Stimulated activated naive CD8-positive, alpha-beta T cell treated with anti-CD3 and anti-CD28 coated beads, Interleukin-15, Interleukin-2, amounts not matched to agents 100 U/mL and 50 U/mL, for 24 hours (primary cell): ENCODE data around the gene KASH5.
A peak's percentile ranks its signal among the peaks of the same experiment; 100 is the strongest.

Experiments
- ATAC-seq: fragments of 150-1000 bp; cut with Tn5 transposase; one replicate; pipeline ENCODE4 v1.10.0; 2021
- DNase-seq: peaks from one replicate; pipeline ENCODE4 v3.0.0; 2021

Gene KASH5

DNA sequence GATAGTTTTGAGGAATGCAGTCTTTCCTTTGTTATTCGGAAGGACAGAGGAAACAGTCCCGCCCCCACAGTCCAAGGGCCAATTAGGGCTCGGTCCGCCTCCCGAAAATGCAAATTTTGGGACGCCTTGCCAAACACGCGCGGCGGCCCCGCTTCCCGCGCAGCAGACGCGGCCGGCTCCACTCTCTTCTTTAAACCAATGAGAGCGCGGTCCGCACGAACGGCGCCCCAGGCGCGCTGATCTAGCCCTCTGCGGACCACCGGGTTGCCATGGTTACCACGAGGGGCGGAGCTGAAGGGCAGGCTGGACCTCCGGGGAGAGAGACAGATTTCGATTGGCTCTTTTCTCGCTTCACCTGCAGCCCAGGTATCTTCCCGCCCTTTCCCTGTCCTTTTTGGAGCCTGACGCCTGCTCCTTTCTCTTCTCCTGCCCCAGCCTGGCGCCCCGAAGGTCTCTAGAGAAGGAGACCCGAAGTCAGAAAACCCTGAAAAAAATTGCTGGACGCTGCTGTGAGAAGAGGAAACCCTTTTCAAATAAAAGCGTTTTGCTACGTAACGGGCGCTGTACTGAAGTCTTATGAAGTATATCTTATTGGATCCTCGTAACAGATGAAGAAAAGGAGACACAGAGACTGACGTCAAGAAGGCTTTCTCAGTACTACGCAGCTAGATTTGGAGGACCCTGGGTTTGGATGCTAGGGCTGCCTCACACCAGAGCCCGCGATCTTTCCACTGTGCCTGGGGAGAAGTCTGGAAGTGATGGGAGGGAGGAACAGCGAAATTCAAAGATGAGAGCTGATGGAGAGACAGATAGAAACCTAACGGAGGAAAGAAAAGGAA, 33.2 kb downstream of the KASH5 start:
- ATAC-seq (no peak), DNase-seq (peak; percentile 60)

DNA sequence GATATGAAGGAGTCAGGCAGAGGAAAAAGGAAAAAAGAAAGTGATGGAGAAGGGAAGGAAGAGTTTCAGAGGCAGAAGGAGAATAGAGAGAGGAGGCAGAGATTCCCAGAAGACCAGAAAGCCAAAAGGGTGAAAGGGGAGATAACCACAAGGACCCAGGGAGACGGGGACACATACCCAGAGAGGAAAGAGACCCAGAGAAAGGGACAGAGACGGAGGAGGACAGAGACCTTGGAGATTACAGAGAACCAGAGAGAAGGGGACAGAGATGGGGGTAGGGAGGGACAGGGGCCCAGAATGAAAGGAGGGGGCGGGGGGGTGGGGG, 33.8 kb downstream of the KASH5 start:
- ATAC-seq (no peak), DNase-seq (no peak)

DNA sequence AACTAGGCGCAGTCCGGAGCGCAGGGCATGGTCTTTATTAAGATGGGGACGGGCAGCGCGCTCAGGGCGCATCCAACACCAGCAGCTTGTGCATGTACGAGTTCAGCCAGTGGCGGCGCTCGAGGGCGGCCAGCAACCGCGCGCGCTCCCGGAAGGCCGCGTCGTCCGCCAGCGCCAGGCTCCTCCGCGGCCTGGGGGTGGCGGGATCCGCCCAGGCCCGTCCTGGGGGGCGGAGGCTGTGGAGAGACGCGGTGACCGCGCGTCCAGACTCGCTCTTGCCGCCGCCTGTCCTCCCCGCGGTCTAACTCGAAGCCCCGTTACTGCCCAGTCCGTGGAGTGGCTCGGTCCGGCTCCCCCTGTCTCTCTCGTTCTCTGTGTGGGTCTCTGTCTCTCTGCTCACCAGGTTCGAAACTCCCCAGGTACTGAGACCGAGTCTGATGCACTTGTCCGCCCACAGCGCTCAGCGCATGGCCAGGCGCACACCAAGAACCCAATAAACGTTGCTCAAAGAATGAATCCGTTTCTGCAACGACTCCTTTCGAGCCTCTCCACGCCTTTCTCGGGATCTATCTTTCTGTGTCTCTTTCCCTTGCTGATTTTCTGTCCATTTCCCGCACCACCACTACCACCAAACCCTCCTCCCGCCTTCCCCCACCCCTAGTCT, 34.5 kb downstream of the KASH5 start:
- peak; percentile 37 for ATAC-seq
- peak; percentile 64 for DNase-seq

DNA sequence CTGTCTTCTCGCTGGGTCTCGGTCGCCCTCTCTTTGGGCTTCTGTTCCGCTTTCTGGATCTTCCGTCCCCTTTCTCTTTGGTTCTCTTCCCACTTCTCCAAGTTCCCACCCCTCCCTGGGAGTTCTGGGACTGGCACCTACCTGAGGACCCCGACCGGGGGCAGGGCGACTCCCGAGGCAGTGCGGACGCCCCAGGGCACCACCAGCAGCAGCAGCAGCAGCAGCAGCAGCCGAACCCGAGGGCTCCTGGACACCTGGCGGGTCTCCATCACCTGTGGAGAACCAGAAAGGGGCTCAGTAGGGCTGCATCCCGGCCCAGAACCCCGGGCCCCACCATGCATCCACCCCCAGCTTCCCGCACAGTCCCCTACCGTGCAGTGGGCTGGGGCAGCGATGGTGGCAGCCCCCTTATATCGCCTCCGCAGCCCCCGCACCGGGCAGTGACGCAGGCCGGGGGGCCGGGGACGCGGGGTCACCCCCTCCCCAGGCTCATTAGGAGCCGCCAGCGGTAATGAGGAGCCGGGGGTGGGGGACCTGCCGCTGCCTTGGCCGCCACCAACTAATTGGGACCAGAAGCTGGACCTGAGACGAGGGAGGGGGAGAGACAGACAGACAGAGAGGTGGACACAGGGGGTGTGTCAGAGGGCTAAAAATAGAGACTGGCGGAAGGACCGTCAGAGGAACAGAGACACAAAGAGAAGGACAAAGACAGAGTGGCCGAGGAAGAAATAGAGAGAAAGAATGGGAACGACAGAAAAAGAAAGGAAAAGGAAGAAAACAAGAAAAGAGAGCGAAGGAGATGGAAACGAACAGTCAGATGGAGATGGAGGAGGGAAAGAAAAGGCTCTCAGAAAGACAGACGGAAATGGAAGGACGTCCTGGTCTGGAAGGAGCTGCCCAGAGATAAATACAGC, 35.3 kb downstream of the KASH5 start, which contains the start of gene PTH2:
TSS of gene PTH2 (minus strand) at position 371 of the 914 bp plus-strand sequence. CDS start at position 269, 102 bp downstream.
- DNase-seq (no peak), ATAC-seq (no peak)

DNA sequence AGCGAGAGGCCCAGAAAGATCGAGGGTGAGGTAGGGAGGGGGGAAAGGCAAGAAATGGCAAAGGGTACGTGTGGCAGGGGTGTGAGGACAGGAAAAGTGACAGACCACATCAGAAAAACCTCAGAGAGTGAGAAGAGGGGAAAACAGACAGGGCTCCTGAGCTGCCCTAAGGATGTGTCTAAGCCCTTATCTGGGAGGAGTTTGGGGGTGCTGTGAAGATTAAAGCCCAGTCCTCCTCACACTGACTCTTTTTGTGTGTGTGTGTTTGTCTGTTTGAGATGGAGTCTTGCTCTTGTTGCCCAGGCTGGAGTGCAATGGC, 35.9 kb downstream of the KASH5 start:
- ATAC-seq (peak; percentile 65), DNase-seq (no peak)

DNA sequence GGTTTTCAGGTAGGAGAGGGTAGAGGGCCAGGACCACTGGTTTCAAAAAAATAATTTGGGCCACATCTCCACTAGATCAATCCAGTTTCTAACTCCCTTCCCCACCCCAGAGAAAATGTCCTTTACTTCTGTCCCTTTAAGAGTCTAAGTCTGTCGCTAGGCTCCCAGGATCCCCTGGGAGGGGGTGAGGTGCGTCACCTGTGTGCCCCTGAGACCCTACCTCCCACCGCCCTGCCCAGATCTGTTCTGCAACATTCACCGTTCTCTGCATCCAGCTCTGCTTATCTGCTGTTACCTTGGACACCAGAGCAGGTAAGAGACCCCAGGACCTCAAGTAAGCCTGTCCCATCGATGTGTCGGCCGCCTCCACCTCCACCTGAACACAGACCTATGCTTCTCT, 37.1 kb downstream of the KASH5 start, which contains the start of gene GFY:
TSS of gene GFY (plus strand) at position 211 of the 400 bp plus-strand sequence. CDS start 1,043 bp downstream, outside the sequence.
- no peak for ATAC-seq
- no peak for DNase-seq

DNA sequence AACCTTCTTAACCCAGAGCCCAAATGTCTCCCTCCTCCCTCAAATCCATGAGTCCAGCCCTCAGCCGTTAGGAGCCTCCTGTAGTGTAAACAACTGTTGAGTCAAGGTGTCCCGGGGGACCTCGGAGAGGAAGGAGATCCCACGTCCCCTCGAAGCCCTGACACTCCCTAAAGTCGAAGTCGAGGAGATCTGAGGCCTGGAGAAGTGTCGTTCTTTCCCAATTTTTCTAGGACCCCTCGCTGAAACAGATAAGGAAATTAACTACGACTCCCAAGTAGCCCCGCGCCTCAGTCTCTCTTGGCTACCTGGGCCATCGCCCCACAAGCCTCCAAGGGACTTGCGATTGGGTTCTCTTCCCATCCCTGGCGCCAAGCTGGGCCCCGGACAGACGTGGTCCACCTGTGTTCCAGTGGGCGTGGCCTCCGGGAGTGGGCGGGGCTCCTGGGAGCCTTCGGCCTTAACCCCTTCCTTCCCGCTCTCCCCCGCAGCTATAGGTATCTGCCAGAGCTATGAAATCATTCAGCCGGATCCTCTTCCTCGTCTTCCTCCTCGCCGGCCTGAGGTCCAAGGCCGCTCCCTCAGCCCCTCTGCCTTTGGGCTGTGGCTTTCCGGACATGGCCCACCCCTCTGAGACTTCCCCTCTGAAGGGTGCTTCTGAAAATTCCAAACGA, 38.0 kb downstream of the KASH5 start:
- no peak for ATAC-seq

DNA sequence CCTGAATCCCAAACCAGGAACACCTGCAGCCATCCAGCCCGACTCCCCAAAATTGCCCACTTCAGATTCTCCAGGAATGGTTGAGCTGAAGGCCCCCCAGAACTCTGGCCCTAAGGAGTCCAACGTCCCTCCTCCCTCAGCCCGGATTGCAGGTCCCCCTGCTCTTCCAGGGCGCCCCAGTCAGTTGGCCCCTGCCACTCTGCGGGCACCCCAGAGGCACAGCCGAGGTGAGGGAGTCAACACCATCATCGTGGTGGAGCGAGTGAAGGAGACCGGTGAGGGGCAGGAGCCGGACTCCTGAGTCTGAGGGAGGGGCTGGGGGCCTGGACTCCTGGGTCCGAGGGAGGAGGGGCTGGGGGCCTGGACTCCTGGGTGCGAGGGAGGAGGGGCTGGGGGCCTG, 39.3 kb downstream of the KASH5 start:
- no peak for DNase-seq
- no peak for ATAC-seq

More for the DNA sequence above, 38.0 kb downstream of the KASH5 start:
- peak; percentile 65 for DNase-seq

DNA sequence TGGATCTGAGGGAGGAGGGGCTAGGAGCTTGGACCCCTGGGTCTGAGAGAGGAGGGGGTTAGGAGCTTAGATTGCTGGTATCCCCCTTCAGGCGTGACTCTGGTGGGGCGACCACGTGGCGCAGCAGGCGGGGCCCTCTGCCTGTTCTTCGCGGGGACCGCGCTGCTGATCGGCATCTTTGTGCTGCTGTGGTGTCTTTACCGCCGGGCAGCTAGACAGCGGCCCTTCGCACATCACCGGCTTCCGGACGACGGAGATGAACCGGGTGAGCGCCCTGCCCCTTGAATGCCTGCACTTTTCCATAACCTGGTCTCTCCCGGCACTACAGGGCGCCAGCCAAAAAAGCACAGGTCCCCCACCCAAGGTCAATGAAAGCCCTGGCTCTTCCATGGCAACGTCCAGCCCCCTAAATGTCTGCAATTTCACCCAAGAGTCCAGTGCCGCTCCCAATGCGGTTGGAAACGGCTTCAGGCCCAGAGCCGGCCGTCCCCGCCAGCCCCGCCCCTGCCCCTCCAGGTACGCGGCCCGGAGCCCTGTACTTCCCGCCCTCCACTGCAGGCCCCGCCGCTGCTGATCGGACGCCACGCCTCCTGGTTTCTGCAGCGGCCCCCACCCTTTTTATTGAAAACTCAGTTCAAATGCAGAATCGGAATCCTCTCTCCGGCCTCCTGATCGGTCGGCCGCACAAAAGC, 40.0 kb downstream of the KASH5 start:
- peak; percentile 39 for DNase-seq
- peak; percentile 38 for ATAC-seq

DNA sequence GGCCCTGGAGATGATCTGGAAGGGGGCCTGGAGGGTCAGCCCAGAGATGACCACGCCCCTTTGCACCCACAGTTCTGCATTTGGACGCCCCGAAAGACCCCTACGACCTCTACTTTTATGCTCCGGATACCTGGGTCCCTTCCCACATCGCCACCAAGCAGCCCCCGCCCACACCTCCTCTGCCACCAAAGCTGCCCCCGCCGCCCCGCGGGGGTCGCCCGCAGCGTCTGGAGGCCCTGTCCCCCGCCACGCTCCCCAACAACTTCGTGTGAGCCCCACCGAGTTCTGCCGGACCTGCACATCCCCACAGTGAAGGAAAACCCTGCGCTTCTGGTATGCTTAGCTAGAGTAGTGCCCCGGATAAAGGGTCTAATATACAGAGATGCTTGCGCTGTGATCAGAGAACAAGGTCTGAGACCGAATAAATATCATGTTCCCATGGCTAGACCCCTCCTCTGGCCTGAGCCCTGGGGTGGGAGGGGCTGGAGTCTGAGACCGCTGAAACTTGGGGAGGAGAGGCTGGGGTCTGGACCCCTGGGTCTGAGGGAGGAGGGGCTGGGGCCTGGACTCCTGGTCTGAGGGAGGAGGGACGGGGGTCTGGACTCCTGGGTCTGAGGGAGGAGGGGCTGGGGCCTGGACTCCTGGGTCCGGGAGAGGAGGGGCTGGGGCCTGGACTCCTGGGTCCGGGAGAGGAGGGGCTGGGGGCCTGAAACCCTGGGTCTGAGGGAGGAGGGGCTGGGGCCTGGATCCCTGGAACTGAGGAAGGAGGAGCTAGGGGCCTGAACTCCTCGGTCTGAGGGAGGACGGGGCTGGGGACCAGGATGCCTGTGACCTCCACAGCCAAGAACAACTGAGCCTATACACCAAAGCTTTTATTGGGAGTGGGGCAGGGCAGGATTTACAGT, 40.8 kb downstream of the KASH5 start:
- no peak for DNase-seq

DNA sequence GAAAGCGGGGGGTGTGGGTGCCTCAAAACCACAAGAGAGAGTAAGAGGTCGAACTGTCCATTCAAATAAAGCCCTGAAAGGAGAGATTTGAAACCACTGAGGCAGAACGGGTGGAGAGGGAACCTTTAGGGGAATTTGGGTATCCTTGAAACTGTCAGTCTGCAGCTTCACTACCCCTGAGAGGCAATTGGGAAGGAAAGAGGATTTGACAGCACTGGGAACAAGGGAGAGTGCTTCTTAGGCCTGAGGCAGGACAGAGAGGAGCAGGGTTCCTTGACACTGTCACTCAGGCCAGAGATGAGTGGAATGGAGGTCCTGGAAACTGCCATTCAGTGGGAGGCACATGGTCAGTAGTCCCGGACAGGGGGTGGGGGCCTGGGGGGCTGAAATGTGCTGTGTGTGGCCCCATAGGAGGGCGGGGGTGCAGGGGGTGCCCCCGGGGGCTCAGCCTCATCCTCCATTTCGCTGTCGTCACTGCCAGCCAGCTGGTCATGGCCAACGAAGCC, 42.2 kb downstream of the KASH5 start:
- no peak for ATAC-seq

More for the DNA sequence above, 40.8 kb downstream of the KASH5 start:
- ATAC-seq, result no peak

DNA sequence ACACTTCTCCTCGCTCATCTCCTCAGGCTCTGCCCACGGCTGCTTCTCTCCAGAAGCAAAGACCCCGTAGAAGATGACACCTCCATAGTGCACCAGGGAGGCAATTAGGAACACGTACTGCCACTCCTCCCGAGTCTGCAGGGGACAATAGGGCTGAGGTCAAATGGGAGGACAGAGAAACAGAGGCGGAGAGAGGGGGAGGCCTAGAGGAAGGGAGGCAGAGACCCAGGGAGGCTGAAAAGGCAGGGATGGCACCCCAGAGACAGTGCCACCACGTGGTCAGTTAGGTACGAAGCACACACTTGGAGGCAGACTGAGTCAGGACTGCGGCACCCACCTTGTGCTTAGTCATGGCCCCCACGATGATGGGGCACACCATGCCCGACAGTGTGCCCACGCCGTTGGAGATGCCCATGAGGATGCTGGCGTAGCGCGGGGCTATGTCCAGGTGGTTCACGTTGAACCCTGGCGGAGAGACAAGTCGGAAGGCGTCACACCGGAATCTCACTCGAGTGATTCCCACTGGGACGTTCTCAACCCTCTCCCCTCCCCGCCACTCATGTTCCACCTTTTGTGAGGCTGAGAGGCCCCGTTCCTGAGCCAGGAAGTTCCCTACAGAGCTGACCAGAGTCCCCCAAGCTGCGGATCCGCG, 42.8 kb downstream of the KASH5 start:
- ATAC-seq (peak; percentile 54), DNase-seq (peak; percentile 45)

More for the DNA sequence above, 42.2 kb downstream of the KASH5 start:
- DNase-seq, result no peak

DNA sequence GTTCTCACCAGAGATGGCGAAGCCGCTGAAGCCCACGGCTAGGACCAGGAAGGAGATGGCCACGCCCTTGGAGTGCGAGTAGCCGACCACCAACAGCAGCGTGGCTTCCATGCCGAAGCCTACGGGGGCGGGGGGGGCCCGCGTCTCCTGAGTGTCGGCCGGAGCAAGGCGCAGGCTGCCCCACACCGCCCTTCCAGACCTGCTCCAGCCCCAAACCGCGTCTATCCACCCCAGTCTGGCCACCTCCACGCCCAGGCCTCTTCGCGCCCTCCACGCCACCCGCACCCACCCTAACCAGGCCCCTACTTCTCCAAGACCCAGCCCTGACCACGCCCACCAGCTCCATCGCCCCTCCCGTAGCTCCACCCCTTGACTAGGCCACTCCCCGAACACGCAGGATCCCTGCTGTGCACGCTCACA, 43.3 kb downstream of the KASH5 start:
- ATAC-seq, result no peak
- DNase-seq, result peak; percentile 46

DNA sequence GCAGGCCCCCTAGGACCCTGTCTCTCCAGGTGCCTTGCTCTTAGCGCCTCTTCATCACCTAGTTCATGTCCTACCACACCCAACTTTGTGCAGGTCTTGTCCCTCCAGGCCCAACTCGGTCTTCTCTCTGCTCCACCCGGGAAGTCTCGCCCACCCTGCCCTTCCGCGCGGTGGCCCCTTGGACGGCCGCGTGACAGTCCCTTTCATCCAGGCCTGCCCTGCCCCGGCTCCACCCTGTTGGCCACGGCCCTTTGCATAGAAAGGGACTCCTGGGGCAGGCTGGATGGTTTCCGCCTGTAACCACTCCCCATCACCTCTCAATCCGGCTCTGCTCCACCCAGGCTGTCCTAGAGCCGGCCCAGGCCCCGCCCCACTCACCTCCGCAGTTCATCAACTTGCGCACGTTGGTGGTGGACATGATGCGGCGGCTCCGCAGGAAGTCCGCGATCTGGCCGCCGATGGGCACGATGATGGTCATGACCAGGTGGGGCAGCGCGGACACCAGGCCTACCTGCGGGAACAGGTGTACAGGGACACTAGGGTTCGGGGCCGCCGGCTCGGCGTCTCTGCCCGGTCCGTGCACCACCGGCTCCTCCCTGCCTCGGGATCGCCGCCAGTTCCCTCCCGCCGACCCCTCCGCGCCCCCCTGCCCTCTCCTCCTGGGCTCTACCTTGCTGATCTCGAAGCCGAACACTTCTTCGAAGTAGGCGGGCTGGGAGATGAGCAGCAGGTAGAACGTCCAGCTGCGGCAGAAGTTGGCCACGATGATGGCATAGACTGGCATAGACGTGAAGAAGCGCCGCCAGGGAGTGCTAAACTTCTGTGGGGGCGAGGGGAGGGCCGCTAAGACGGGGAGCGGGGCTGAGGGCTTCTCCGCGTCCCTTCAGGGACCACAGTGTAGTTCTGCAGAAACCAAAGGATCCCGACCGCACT, 44.4 kb downstream of the KASH5 start:
- ATAC-seq, result no peak
- no peak for DNase-seq

DNA sequence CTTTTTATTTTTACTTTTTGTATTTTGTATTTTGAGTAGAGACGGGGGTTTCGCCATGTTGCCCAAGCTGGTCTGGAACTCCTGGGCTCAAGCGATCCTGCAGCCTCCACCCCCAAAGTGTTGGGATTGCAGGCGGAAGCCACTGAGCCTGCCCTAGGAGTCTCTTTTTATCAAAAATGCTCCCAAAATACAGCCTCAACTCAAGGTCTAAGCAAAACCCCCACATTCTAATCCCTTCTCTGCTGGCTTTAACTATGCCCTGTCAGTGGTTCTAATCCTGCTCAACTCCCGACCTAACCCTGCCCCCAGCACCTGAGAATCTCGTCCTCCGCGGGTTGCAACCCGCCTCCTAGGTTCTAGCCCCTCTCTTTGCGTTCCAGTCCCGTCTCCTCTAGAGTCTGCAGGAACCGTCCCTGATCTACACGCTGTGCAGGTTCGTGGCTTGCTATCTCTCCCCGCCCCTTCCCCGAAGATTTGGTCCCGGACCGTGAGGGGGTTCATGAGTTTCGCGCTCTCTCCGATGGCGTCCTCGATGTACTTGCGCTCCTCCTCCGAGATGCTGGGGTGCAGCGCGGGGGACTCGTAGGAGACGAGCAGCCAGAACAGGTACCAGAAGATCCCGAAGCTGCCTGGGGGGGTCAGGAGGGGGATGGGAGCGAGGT, 45.3 kb downstream of the KASH5 start:
- no peak for ATAC-seq
- no peak for DNase-seq

DNA sequence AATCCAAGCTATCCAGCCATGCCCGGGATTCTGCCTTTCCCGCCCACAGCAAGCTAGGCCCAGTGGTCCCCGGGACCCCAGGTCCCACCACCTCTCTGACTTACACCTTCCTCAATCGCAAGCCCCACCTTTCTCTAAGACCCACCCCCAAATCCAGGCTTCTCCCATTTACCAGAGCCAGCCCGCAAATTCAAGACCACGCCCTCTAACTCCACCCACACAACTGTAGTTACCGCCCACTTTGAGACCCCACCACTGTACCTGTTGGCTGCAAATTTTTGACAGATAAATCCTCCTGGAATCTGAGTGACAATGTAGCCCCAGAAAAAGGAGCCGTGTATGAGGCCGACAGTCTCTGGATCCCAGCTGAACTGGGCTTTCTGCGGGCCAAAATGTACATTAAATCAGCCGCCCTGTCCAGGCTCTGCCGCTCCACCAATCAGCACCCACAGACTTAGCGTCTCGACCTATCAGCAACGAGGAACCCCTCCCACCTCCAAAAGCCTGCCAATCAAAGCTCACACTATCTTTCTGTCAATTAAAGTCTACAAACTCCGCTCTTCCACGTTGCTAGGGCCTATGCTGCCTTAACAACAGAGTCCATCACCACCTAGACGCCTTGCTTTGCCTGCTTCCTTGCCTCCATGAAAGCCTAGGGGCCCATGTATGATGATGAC, 47.0 kb downstream of the KASH5 start:
- ATAC-seq, result no peak
- DNase-seq, result no peak

DNA sequence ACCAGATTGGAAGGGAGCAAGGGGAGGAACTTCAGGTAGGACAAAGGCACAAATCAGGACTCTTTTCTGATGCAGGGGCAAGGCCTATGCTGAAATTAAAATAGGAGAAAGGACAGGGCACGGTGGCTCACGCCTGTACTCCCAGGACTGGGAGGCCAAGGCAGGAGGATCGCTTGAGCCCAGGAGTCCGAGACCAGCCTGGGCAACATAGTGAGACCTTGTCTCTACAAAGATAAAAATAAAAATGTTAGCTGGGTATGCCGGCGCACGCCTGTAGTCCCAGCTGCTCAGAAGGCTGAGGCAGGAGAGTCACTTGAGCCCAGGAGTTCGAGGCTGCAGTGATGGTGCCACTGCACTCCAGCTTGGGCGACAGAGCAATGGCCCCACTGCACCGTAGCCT, 47.6 kb downstream of the KASH5 start:
- DNase-seq, result no peak
- no peak for ATAC-seq
